Measurements from ENCODE around the gene TRERF1.
"Not testable (repeated sequence)": the region's sequence is repeated elsewhere in the genome, so short reads cannot be mapped to it uniquely, and the experiment has no call there.

Gene TRERF1

GRCh38 chr6:42332916-42333315 is 118.8 kb downstream of the TRERF1 start:
- DNase-seq, result no peak

DNA sequence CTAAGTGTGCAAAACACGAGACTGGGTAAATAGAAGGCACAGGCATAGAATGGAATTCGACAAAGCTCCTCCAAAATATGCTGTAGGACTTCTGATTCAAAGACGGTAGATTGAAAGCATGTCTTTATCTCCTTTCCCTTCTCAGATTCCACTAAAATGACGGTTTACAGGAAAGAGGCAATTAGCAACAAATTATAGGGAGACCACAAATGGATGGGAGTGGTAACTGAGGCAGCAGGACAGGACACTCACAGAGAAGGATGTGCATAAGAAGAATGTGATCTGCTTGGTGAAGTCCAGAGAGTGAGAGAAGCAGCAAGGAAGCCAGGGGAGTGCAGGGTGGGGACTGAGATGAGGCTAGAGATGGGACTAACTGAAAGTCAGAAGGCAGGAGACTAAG is 120.7 kb downstream of the TRERF1 start:
- no peak for DNase-seq

DNA sequence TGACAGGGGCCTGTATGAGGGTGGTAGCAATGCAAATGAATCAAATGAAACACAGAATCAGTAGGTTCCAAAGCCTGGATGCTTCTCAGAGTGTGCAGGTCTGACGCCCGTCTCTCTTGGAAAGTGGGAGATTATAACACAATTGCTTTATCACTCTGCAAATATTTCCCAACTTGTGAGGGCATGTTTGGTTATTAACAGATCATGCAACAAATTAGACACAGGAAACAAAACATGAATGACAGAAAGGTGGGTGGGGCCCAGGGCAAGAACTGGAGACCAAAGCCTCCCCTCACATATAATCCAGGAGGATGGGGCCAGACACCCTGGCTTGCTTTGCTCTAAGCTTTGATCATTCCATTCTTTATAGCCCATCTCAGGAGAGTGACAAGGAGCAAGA is 125.5 kb downstream of the TRERF1 start:
- DNase-seq, result no peak

DNA sequence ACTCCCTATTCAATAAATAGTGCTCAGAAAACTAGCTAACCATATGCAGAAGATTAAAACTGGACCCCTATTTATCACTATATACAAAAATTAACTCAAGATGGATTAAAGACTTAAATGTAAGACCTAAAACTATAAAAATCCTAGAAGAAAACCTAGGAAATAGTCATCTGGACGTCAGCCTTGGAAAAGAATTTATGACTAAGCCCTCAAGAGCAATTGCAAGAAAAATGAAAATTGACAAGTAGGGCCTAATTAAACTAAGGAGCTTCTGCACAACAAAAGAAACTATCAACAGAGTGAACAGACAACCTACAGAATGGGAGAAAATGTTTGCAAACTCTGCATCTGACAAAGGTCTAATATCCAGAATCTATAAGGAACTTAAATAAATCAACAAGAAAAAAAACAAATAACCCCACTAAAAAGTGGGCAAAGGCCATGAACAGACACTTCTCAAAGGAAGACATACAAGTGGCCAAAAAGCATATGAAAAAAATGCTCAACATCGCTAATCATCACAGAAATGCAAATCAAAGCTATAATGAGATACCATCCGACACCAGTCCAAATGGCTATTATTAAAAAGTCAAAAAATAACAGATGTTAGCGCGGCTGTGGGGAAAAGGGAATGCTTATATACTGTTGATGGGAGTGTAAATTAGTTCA is 126.9 kb downstream of the TRERF1 start:
- not testable (repeated sequence) for DNase-seq

DNA sequence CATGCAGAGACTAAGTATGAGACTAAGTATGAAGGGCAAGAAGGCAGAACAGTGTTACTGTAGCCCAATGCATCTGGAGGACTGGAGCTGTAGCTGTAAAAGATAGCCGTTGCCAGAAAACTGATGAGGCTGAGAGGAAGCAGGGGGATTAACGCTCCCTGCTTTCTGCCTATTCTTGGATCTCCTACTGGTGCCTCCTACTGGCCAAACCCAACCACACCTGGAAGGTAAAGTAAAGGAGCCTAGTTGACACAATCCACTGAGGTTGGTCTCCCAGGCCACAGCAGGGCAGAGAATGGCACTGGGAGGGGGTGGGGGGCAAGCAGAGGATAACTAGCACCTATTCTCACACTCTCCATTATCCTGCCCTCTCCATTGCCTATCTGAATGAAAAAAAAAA is 129.1 kb downstream of the TRERF1 start:
- DNase-seq, result no peak

DNA sequence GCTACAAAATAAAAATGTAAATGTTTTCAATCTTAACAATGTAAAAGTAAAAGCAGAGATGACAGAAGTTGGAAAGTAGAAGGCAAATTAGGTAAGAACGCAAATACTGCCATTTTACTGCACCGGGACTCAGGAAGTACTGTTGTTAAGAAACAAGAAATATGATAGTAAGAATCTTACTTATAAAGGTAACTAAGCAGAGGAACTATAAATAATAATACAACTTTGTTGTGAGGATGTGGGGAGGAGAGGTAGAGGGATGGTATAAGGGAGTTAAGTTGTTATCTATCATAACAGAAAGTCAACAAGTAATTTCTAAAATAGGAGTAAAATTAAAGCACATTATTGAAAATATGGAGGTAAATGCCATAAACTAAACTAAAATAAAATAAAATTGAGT is 129.8 kb downstream of the TRERF1 start:
- no peak for DNase-seq

DNA sequence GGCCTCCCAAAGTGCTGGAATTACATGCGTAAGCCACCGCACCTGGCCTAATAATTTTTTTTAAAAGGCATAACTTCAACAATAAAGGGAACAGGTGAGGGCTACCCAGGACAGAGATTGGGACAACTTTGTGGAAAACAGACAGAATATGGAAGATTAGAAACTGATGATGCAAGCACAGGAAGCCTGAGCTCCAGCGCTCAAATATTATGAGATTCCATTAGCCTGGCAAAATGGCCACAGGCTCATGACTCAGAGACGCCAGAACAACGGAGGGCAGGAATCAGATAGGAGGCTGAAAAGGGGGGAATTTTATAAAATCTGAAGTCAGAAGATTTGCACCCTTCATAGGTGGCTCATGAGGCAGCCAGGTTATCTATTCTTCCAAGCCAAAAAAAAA is 131.0 kb downstream of the TRERF1 start:
- DNase-seq, result no peak

GRCh38 chr6:42318480-42318879 is 133.2 kb downstream of the TRERF1 start:
- DNase-seq, result no peak

- no peak for DNase-seq
Observed at GRCh38 chr6:42316981-42317380, 134.7 kb downstream of the TRERF1 start.

GRCh38 chr6:42315991-42316970 is 135.4 kb downstream of the TRERF1 start:
- no peak for DNase-seq

GRCh38 chr6:42315259-42315990 is 136.3 kb downstream of the TRERF1 start:
- no peak for DNase-seq

DNA sequence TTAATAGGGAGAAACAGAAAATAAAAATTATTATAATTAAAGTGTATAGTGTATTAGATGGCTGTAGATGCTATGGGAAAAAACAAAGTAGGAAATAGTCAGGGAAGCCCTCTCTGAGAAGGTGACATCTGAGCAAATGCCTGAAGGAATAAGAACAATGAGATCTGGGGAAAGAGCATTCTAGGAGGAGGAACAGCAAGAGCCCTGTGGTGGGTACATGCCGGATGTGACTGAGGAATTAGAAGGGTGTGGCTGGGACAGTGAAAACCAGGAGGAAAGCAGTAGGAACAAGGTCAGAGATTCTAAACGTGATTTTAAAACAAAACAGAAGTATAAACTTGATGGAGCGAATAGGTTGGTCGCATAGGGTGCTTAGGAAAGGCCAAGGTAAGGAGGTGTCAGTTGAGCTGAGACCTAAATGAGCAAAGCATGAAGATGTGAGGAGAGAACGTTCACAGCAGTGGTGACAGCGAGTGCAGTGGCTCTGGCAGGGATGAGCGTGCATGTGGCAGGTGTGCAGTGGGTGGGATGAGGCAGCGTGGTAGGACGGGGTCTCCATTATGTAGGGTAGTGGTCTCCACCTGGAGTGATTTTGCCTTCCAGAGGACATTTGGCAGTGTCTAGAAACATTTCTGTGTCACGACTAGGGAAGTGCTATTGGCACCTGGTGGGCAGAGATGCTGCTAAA is 137.0 kb downstream of the TRERF1 start:
- DNase-seq, result no peak

GRCh38 chr6:42313941-42314570 is 137.7 kb downstream of the TRERF1 start:
- no peak for DNase-seq

GRCh38 chr6:42313038-42313437 is 138.7 kb downstream of the TRERF1 start:
- DNase-seq, result no peak

DNA sequence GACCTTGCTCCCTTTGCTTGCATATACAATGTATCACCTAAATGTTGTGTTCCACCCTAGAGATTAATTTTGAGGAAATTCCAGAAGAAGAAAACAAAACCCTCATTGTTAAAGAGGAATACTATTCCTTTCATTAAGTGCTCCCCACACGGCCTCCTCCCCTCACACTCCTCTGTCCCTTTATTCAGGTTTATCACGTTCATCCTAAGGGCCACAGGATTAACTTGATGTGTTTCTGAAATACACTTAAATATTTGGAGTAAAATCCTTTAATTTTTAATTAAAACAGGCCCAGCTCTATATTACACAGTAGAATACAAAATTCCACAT is 144.6 kb downstream of the TRERF1 start:
- no peak for DNase-seq

DNA sequence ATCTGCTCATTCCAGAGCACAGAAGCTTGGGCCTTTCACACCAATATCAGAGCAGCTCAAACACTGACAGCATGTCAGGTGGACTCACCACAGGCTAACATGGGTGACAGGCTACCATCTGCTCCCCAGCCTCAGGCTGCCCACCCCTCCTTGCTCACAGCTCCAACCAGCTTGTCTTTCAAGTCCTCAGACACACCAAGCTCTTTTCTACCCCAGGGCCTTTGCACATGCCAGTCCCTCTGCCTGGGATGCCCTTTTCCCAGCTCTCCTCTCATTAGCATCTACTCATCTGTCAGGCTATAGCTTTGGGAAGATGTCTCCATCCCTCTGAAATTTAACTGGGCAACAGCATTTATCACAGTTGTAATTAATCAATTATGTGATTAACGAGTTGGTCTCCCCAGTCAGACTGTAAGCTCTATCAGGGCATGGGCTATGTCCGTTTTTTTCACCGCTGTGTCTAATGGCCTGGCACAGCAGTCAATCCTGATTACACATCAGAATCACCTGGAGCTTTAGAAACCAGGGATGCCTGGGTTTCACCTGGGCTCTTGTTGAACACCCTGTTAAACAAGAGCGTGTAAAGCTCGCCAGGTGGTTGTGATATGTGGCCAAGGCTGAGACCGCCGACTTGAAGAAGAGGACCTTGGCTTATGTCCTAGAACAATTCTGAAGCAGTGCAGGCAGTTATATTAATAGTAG is 145.1 kb downstream of the TRERF1 start:
- no peak for DNase-seq

- DNase-seq, result no peak
Observed at GRCh38 chr6:42304053-42304712, 147.5 kb downstream of the TRERF1 start.

- DNase-seq, result no peak
Observed at GRCh38 chr6:42302411-42302810, 149.3 kb downstream of the TRERF1 start.

DNA sequence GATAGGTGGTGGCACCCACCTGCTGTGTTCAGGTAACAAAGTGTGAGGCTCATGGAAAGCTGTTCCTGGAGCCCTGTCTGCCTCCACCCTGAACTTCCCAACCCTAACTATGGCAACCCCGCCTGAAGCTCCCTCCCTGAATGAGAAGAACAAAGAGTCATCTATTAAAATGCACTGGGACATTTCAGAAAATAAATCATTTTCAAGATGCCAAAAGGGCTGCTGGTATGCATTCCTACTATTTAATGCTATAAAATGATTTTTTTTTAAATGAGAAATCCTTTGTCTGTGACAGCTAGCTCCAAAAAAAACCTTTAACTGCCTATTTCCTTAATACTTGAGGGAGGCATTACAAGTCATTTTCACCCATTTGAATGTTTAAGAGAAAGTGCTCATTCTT is 149.7 kb downstream of the TRERF1 start:
- DNase-seq, result no peak

DNA sequence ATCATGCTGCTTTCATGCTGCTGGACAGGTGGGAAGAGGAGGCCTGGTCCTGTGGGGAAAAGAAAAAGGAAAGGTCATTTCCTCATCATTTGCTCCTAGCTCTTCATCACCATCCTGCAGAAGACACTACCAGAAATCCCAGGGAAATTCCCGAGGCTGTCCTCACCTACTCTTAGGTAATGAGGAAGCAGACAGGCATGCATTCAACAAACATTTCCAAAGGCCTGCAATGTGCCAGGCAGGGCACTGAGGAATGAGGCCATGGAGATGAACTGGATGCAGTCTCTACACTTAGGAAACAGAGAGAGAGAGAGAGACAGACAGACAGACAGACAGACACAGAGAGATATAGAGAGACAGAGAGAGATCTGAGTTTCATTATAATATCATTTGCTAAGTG is 151.0 kb downstream of the TRERF1 start:
- no peak for DNase-seq

GRCh38 chr6:42300185-42300584 is 151.5 kb downstream of the TRERF1 start:
- no peak for DNase-seq

Measured in midbrain (tissue), 1 donor.